ENCODE results near the gene KISS1. TPM values are rescaled to one million over a fixed set of nuclear protein-coding genes. Genes with fewer than 3 reads are reported as not detected.
A peak's percentile ranks its signal among the peaks of the same experiment; 100 is the strongest.

The KISS1 gene
- polyA plus RNA-seq, 6 donors from 2014 or later, result not detected

DNA sequence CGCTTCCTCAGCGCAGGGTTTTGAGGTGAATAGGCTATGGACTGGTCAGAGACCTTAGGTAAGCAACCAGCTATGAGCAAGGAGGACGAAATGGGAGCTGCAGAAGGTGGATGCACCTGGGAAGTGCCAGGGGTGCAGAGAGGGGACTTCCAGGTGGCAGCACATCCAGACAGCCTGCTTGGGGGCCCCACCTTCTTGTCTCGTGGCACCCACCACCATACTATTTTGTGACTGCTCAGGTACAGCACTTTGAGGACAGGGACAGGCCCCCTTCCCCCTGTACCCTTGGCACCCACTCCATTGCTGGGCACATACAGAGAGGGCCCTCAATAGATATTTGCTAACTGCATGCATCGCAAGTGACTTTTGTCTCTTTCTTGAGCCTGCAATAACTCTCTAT is 777 bp upstream of the KISS1 start:
- Mint-ChIP-seq H3K27me3 (peaks cover 12 to 21% (median 20%) of the 10 kb centered on the region in 3 donors), H3K36me3 (no peaks in the 10 kb centered on the region), H3K4me1 (peaks cover 0 to 4% (median 1%) of the 10 kb centered on the region in 3 donors), H3K9me3 (no peaks in the 10 kb centered on the region), H3K27ac (no peak overlapping the region), H3K4me3 (no peak overlapping the region)
- DNase-seq, result no peak
- ATAC-seq (ENCODE audit: low read depth in 2 of 2), result no peak

GRCh38 chr1:204194771-204195170 is 1.5 kb downstream of the KISS1 start:
- H3K9me3 Mint-ChIP-seq, result no peaks in the 10 kb centered on the region
- H3K4me3 Mint-ChIP-seq, result peak overlapping the region in 1 of 8 donors; percentile 48
- peaks cover 0 to 4% (median 2%) of the 10 kb centered on the region in 3 donors for H3K4me1 Mint-ChIP-seq
- DNase-seq, result no peak
- H3K36me3 Mint-ChIP-seq, result no peaks in the 10 kb centered on the region
- peaks cover 18 to 24% (median 23%) of the 10 kb centered on the region in 3 donors for H3K27me3 Mint-ChIP-seq
- no peak for ATAC-seq (ENCODE audit: low read depth in 2 of 2)
- H3K27ac Mint-ChIP-seq, result peak overlapping the region in 1 of 6 donors; percentile 32

DNA sequence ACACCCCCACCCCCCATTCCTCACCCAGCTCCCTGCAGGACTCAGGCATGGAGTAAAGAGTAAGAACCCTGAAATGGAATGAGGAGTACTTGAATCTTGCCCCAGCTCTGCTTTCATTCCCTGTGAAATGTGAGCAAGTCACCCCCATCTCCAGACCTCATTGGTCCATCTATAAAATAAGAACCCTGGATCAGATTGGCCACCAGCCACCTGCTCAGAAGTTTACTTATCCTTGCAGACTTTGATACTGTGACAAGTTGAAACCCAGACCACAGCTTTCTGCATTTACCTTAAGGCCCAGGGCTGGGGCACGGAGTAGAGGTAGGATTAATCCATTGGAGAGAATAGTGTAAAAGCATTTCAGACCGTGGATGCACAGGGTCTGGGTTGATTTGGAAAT is 2.2 kb downstream of the KISS1 start:
- Mint-ChIP-seq H3K36me3 (no peaks in the 10 kb centered on the region), H3K4me3 (no peak overlapping the region), H3K4me1 (peaks cover 5 to 9% (median 7%) of the 10 kb centered on the region in 3 donors), H3K27ac (no peak overlapping the region), H3K27me3 (peaks cover 24 to 29% (median 29%) of the 10 kb centered on the region in 3 donors), H3K9me3 (no peaks in the 10 kb centered on the region)
- no peak for ATAC-seq (ENCODE audit: low read depth in 2 of 2)
- DNase-seq, result no peak

DNA sequence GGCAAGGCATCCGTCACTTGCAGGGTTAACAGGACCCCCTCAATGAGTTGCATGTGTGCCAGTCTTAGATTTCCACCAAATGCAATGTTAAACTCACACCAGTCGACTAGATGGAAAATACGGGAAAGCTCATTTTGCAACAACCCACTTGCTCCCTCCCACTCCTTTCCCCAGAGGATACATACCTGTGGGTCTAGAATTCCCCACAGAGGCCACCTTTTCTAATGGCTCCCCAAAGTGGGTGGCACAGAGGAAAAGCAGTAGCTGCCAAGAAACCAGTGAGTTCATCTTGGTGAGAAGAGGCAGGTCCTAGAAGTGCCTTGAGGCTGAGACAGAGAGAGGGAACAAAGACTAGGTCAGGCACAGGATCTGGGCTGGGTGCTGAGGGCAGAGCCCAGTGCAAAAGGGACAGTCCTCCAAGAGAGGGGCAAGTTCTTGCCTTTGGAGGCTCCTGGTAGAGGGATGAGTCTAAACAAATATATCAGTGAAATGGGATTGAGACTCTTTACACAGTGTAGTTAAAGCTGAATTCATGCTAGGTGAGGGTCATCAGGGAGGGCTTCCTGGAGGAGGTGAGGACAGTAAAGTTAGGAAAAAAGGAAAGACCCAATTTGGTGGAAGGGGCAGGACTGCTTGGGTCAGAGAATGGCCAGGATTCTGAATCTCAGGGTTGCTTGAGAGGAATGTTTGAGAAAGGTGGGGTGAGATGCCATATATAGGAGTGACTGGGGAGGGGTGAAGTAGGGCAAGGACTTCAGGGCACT is 3.5 kb downstream of the KISS1 start:
- no peak for ATAC-seq (ENCODE audit: low read depth in 2 of 2)
- Mint-ChIP-seq H3K4me1 (peaks cover 6 to 9% (median 7%) of the 10 kb centered on the region in 3 donors), H3K27ac (no peak overlapping the region), H3K9me3 (no peaks in the 10 kb centered on the region), H3K4me3 (peak overlapping the region in 2 of 8 donors; percentile 0 to 23), H3K36me3 (no peaks in the 10 kb centered on the region), H3K27me3 (peaks cover 37 to 43% (median 37%) of the 10 kb centered on the region in 3 donors)
- DNase-seq, result no peak

GRCh38 chr1:204192046-204192445 is 4.2 kb downstream of the KISS1 start:
- ATAC-seq (ENCODE audit: low read depth in 2 of 2) (no peak), DNase-seq (no peak)
- Mint-ChIP-seq H3K4me1 (peaks cover 6 to 10% (median 7%) of the 10 kb centered on the region in 3 donors), H3K9me3 (no peaks in the 10 kb centered on the region), H3K4me3 (no peak overlapping the region), H3K27me3 (peaks cover 43 to 50% (median 45%) of the 10 kb centered on the region in 3 donors), H3K36me3 (peaks cover 0 to 3% of the 10 kb centered on the region in 2 donors), H3K27ac (no peak overlapping the region)

GRCh38 chr1:204191456-204191855 is 4.8 kb downstream of the KISS1 start:
- H3K9me3 Mint-ChIP-seq, result no peaks in the 10 kb centered on the region
- H3K4me1 Mint-ChIP-seq, result peaks cover 6 to 12% (median 7%) of the 10 kb centered on the region in 3 donors
- ATAC-seq (ENCODE audit: low read depth in 2 of 2) (no peak), DNase-seq (no peak)
- H3K27me3 Mint-ChIP-seq, result peaks cover 46 to 56% (median 51%) of the 10 kb centered on the region in 3 donors
- peak overlapping the region in 1 of 8 donors; percentile 43 for H3K4me3 Mint-ChIP-seq
- peaks cover 0 to 8% of the 10 kb centered on the region in 2 donors for H3K36me3 Mint-ChIP-seq
- peak overlapping the region in 1 of 6 donors; percentile 19 for H3K27ac Mint-ChIP-seq

DNA sequence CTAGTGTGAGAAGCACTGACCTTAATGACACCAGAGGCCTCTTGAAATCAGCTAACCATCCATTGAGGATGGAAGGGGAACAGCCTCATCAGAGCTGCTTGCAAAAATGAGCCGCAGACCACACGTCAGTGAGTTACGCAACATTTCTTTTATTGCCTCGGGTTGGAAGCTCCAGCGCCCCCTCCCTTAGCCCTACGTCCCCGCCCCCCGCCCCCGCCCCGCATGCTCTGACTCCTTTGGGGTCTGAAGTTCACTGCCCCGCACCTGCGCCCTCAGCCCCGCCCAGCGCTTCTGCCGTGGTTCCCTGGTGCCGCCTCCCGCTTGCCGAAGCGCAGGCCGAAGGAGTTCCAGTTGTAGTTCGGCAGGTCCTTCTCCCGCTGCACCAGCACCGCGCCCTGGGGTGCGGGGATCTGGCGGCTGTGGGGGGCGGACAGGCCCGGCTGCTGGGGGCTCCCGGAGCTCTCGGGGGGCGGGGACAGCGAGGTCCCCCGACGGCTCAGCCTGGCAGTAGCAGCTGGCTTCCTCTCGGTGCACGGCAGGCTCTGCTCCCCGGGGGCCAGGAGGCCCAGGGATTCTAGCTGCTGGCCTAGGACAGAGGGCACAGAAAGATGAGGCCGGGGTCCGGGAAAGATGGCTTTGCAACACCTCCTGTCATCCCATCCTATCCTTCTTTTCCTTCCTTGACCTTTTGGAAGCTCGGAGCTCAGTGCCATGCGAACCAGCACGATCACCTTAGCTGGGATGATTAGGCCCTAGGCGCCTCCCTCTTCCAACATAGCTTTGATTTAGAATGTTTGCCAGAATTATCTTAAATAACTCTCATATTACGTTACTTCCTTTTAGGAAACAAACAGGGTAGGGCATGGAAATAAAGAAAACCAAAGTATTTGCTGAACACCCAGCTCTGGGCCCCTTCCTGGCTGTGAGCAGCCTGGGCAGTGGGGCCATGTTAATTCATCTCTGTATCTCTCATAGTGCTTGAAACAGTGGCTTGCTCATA is 5.8 kb downstream of the KISS1 start:
- Mint-ChIP-seq H3K27ac (peak overlapping the region in 1 of 6 donors; percentile 80), H3K4me3 (peak overlapping the region in 7 of 8 donors; percentile 30 to 85 (median 49)), H3K9me3 (no peaks in the 10 kb centered on the region), H3K27me3 (peaks cover 46 to 56% (median 52%) of the 10 kb centered on the region in 3 donors), H3K4me1 (peaks cover 6 to 12% (median 7%) of the 10 kb centered on the region in 3 donors), H3K36me3 (peaks cover 0 to 8% of the 10 kb centered on the region in 2 donors)
- DNase-seq, result peak; percentile 5
- ATAC-seq (ENCODE audit: low read depth in 2 of 2), result peak; percentile 44 to 65

- ATAC-seq (ENCODE audit: low read depth in 2 of 2) (peak; percentile 66 to 74), DNase-seq (no peak)
- H3K27ac Mint-ChIP-seq, result peak overlapping the region in 1 of 6 donors; percentile 19
- peaks cover 39 to 64% (median 52%) of the 10 kb centered on the region in 3 donors for H3K27me3 Mint-ChIP-seq
- peaks cover 6 to 8% (median 6%) of the 10 kb centered on the region in 3 donors for H3K4me1 Mint-ChIP-seq
- peaks cover 0 to 8% of the 10 kb centered on the region in 2 donors for H3K36me3 Mint-ChIP-seq
- H3K4me3 Mint-ChIP-seq, result peak overlapping the region in 5 of 8 donors; percentile 4 to 80 (median 25)
- no peaks in the 10 kb centered on the region for H3K9me3 Mint-ChIP-seq
Measured at GRCh38 chr1:204188959-204189639, 7.2 kb downstream of the KISS1 start.

DNA sequence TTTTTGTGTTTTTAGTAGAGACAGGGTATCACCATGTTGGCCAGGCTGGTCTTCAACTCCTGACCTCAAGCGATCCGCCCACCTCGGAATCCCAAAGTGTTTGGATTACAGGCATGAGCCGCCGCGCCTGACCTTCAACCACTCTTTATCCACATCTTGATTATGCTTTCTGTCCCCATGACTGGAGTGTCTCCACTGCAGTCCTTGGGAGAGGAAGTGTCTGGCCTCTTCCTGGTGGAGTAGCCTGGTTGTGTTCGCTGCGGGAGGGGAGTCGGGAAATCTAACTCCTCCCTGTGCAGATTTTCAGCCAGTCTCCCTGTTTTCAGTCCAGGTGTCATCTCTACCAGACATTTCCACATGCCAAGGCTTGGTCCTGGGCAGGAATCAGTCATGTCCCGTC is 9.7 kb downstream of the KISS1 start:
- DNase-seq (no peak), ATAC-seq (ENCODE audit: low read depth in 2 of 2) (no peak)
- Mint-ChIP-seq H3K9me3 (no peaks in the 10 kb centered on the region), H3K4me1 (peaks cover 6 to 8% (median 6%) of the 10 kb centered on the region in 3 donors), H3K27me3 (peaks cover 34 to 53% (median 42%) of the 10 kb centered on the region in 3 donors), H3K27ac (no peak overlapping the region), H3K4me3 (no peak overlapping the region), H3K36me3 (peaks cover 0 to 8% of the 10 kb centered on the region in 2 donors)

DNA sequence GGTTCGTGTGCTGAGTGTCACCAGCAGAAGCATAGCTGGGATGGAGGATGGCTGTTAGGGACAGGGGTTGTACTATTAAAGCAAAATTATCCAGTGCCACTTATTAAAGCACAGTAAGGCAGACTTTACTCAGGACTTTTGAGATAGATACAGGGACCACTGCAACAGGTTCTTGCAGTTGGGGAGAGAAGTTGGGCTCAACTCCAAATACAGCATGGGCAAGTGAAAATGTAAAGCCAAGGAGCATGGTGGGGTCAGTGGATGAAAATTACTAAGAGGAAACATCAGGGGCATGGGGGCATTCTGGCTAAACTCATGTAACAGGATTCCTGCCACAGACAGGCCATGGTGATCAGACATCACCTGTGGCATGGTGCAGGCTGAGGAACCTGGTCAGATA is 15.2 kb downstream of the KISS1 start:
- no peaks in the 10 kb centered on the region for H3K36me3 Mint-ChIP-seq
- peak overlapping the region in 2 of 6 donors; percentile 10 to 74 for H3K27ac Mint-ChIP-seq
- H3K27me3 Mint-ChIP-seq, result peaks cover 0 to 8% (median 7%) of the 10 kb centered on the region in 3 donors
- ATAC-seq (ENCODE audit: low read depth in 2 of 2) (no peak), DNase-seq (no peak)
- H3K4me1 Mint-ChIP-seq, result no peaks in the 10 kb centered on the region
- H3K4me3 Mint-ChIP-seq, result no peak overlapping the region
- H3K9me3 Mint-ChIP-seq, result peaks cover 0 to 1% (median 0%) of the 10 kb centered on the region in 7 donors

- H3K9me3 Mint-ChIP-seq, result peaks cover 0 to 1% (median 0%) of the 10 kb centered on the region in 7 donors
- DNase-seq, result no peak
- no peak for ATAC-seq (ENCODE audit: low read depth in 2 of 2)
- no peak overlapping the region for H3K27ac Mint-ChIP-seq
- no peaks in the 10 kb centered on the region for H3K36me3 Mint-ChIP-seq
- H3K4me1 Mint-ChIP-seq, result no peaks in the 10 kb centered on the region
- no peak overlapping the region for H3K4me3 Mint-ChIP-seq
- H3K27me3 Mint-ChIP-seq, result peaks cover 0 to 8% (median 7%) of the 10 kb centered on the region in 3 donors
Measured at GRCh38 chr1:204180133-204180532, 16.2 kb downstream of the KISS1 start.

- no peak for ATAC-seq (ENCODE audit: low read depth in 2 of 2)
- peaks cover 0 to 4% of the 10 kb centered on the region in 2 donors for H3K36me3 Mint-ChIP-seq
- H3K27me3 Mint-ChIP-seq, result peaks cover 0 to 10% (median 4%) of the 10 kb centered on the region in 3 donors
- H3K4me3 Mint-ChIP-seq, result no peak overlapping the region
- no peak for DNase-seq
- H3K4me1 Mint-ChIP-seq, result no peaks in the 10 kb centered on the region
- H3K9me3 Mint-ChIP-seq, result peaks cover 0 to 4% (median 1%) of the 10 kb centered on the region in 7 donors
- H3K27ac Mint-ChIP-seq, result no peak overlapping the region
Measured at GRCh38 chr1:204178487-204179281, 17.6 kb downstream of the KISS1 start.
